Transverse colon (tissue), 3 donors: Measurements from ENCODE around the gene LRP1.

Experiments used
- CTCF ChIP-seq, 5 experiments: fragments of 200-600 bp in 3 of 5; fragments of 450-650 bp in 2 of 5; sonication (generic) in 3 of 5; IDR thresholded peaks; 1 replicate in 2 of 5; 2 replicates in 3 of 5; pipeline ENCODE4 v1.5.1; 2016 to 2017; ENCODE audit warnings: antibody characterized with exemption in 5 of 5, inconsistent platforms in 3 of 5, mild to moderate bottlenecking in 2 of 5, moderate library complexity in 1 of 5
- EP300 ChIP-seq: sonication (generic); formaldehyde crosslinking; IDR thresholded peaks from one replicate; pipeline ENCODE4 v1.6.1; 2017; ENCODE audit warnings: antibody characterized with exemption, low read depth
- POLR2A ChIP-seq: fragments of 450-650 bp; IDR thresholded peaks from one replicate; pipeline ENCODE4 v1.6.1; 2016; ENCODE audit warnings: antibody characterized with exemption, mild to moderate bottlenecking, moderate library complexity

- TF ChIP-seq CTCF (IDR thresholded peaks at IDR 0.05) (no peak), EP300 (no peak), POLR2A (no peak)
Measured at GRCh38 chr12:57203201-57203600, 74.9 kb downstream of the LRP1 start.
